ENCODE measurements around the gene ADCY3.

The ADCY3 gene

DNA sequence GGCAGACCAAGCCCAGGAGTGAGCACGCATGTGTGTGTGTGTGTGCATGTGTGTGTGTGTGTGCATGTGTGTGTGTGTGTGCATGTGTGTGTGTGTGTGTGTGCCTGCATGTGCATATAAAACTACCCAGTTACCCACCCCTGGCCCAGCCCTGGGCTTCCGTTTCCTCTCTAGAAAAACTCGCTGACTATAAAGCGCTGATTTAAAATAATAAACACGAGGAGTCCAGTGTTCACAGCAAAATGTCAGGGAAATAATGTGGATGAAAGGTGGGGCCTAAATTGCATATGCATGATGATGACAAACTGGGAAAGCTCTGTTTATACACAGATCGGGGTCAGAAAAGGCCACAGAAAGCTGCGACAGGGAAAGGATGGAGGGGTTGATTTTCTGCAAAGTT lies 7.5 kb downstream of the ADCY3 start:
- Mint-ChIP-seq H3K27me3 (ENCODE audit: low read depth) (peaks cover 5% of the 10 kb centered on the region), H3K36me3 (ENCODE audit: low read depth) (peaks cover 29% of the 10 kb centered on the region)

DNA sequence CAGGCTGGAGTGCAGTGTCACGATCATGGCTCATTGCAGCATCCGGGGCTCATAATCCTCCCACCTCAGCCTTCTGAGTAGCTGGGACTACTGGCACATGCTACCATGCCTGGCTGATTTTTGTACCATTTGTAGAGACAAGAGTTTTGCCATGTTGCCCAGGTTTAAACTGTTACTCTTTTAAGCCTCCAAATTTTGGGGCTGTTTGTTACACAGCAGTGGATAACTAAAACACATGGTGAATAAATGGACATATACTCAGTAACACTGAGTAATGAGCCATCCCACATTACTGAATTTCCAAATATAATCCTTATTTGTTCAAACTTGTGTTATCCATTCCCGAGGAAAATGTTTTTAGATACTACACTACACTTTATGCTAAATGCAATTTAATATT lies 9.8 kb downstream of the ADCY3 start:
- TF ChIP-seq, protein P1, sequence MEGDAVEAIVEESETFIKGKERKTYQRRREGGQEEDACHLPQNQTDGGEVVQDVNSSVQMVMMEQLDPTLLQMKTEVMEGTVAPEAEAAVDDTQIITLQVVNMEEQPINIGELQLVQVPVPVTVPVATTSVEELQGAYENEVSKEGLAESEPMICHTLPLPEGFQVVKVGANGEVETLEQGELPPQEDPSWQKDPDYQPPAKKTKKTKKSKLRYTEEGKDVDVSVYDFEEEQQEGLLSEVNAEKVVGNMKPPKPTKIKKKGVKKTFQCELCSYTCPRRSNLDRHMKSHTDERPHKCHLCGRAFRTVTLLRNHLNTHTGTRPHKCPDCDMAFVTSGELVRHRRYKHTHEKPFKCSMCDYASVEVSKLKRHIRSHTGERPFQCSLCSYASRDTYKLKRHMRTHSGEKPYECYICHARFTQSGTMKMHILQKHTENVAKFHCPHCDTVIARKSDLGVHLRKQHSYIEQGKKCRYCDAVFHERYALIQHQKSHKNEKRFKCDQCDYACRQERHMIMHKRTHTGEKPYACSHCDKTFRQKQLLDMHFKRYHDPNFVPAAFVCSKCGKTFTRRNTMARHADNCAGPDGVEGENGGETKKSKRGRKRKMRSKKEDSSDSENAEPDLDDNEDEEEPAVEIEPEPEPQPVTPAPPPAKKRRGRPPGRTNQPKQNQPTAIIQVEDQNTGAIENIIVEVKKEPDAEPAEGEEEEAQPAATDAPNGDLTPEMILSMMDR (IDR thresholded peaks at IDR 0.05; ENCODE audit: unreplicated experiment in 3 of 3), result no peak
- H3K36me3 Mint-ChIP-seq (ENCODE audit: low read depth), result peaks cover 32% of the 10 kb centered on the region
- H3K4me1 Mint-ChIP-seq, result peaks cover 6% of the 10 kb centered on the region
- peaks cover 9% of the 10 kb centered on the region for H3K9me3 Mint-ChIP-seq
- H3K27me3 Mint-ChIP-seq (ENCODE audit: low read depth), result no peaks in the 10 kb centered on the region
- no peak overlapping the region for H3K27ac Mint-ChIP-seq
- H3K4me3 Mint-ChIP-seq, result no peak overlapping the region

More for the DNA sequence above, 7.5 kb downstream of the ADCY3 start:
- H3K4me1 Mint-ChIP-seq, result peaks cover 8% of the 10 kb centered on the region
- H3K27ac Mint-ChIP-seq, result no peak overlapping the region
- no peak overlapping the region for H3K4me3 Mint-ChIP-seq
- H3K9me3 Mint-ChIP-seq, result peaks cover 9% of the 10 kb centered on the region
- TF ChIP-seq, protein P1 (IDR thresholded peaks at IDR 0.05; ENCODE audit: unreplicated experiment in 3 of 3), result no peak

GRCh38 chr2:24909555-24910177 lies 10.4 kb downstream of the ADCY3 start:
- H3K27ac Mint-ChIP-seq, result peak overlapping the region in 1 of 3 experiments; percentile 1
- no peaks in the 10 kb centered on the region for H3K27me3 Mint-ChIP-seq (ENCODE audit: low read depth)
- H3K36me3 Mint-ChIP-seq (ENCODE audit: low read depth), result peaks cover 36% of the 10 kb centered on the region
- TF ChIP-seq, protein P1 (IDR thresholded peaks at IDR 0.05; ENCODE audit: unreplicated experiment in 3 of 3), result no peak
- H3K4me1 Mint-ChIP-seq, result peaks cover 6% of the 10 kb centered on the region
- no peak overlapping the region for H3K4me3 Mint-ChIP-seq
- H3K9me3 Mint-ChIP-seq, result peaks cover 9% of the 10 kb centered on the region

DNA sequence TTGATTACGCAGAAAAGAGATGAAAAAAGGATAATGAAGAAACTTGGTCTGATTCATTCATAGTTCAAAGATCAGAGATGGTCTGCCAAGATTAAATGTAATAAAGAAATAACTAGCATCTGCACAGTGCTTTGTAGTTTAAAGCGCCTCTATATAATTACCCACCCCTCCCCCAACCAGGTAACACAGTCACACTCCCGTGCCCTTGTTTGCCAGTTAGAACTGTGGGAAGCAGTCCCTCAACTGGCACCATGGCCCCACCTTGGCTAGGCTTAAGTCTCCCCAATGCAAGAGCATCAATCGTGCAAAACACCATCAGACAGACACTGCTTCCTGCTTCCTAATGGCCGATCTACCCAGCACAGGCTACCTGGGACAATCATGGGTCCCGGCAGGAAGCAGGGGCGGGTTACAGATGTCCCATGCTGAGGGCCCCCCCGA lies 11.6 kb downstream of the ADCY3 start:
- Mint-ChIP-seq H3K27me3 (ENCODE audit: low read depth) (no peaks in the 10 kb centered on the region), H3K9me3 (peaks cover 9% of the 10 kb centered on the region), H3K4me1 (peaks cover 6% of the 10 kb centered on the region), H3K36me3 (ENCODE audit: low read depth) (peaks cover 43% of the 10 kb centered on the region), H3K27ac (no peak overlapping the region), H3K4me3 (no peak overlapping the region)
- TF ChIP-seq, protein P1 (IDR thresholded peaks at IDR 0.05; ENCODE audit: unreplicated experiment in 3 of 3), result no peak

GRCh38 chr2:24907116-24907515 lies 12.9 kb downstream of the ADCY3 start:
- TF ChIP-seq, protein P1 (IDR thresholded peaks at IDR 0.05; ENCODE audit: unreplicated experiment in 3 of 3), result no peak
- Mint-ChIP-seq H3K27ac (no peak overlapping the region), H3K4me1 (peaks cover 6% of the 10 kb centered on the region), H3K36me3 (ENCODE audit: low read depth) (peaks cover 45% of the 10 kb centered on the region), H3K9me3 (peaks cover 9% of the 10 kb centered on the region), H3K4me3 (no peak overlapping the region), H3K27me3 (ENCODE audit: low read depth) (no peaks in the 10 kb centered on the region)

GRCh38 chr2:24906466-24906865 lies 13.6 kb downstream of the ADCY3 start:
- Mint-ChIP-seq H3K4me3 (no peak overlapping the region), H3K27ac (no peak overlapping the region), H3K4me1 (peaks cover 6% of the 10 kb centered on the region), H3K9me3 (peaks cover 9% of the 10 kb centered on the region), H3K36me3 (ENCODE audit: low read depth) (peaks cover 44% of the 10 kb centered on the region), H3K27me3 (ENCODE audit: low read depth) (no peaks in the 10 kb centered on the region)
- TF ChIP-seq, protein P1 (IDR thresholded peaks at IDR 0.05; ENCODE audit: unreplicated experiment in 3 of 3), result no peak

All from nephron (organoid).